Measurements from ENCODE around the gene KCNMB4. TPM values are rescaled to one million over a fixed set of nuclear protein-coding genes. Genes with fewer than 3 reads are reported as not detected.

The KCNMB4 gene, protein sequence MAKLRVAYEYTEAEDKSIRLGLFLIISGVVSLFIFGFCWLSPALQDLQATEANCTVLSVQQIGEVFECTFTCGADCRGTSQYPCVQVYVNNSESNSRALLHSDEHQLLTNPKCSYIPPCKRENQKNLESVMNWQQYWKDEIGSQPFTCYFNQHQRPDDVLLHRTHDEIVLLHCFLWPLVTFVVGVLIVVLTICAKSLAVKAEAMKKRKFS
- not detected for polyA plus RNA-seq (2012; ENCODE audit: insufficient read depth, insufficient read length, low read depth)

GRCh38 chr12:70365648-70366518 is at the start of gene KCNMB4:
KCNMB4 (plus strand) TSS chr12:70366290; CDS start chr12:70366735, 445 bp downstream.
- TF ChIP-seq CTCF (IDR thresholded peaks at IDR 0.05; ENCODE audit: low read depth, low read length): no peak
- Histone ChIP-seq H3K4me1 (no peaks in the 10 kb centered on the region), H3K27me3 (peaks cover 51% of the 10 kb centered on the region), H3K4me3 (ENCODE audit: low read depth, low read length) (peak within 1 kb of the TSS; percentile 71), H3K36me3 (no peaks in the 10 kb centered on the region), H3K9me3 (no peaks in the 10 kb centered on the region)
- DNase-seq: peak; percentile 79

DNA sequence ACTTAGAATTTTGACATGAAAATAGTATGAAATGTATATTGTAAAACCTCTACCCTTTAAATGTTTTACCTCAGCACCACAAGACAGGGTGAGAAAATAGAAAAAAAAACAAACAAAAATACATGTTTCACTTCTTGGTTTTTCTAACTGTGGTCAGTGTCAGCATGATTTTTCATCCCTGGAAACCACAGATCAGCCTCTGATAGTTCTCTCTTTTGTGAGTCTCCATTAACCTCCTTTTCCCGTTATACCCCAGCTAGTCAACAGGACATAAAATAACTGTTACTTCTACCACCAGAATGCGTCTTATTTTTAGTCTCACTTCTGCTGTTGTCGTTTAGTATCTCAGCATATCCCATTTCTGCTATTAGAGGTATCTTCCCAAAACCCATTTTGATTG is 48.3 kb upstream of the KCNMB4 start:
- no peak overlapping the region for H3K4me3 ChIP-seq (ENCODE audit: low read depth, low read length)
- TF ChIP-seq CTCF (IDR thresholded peaks at IDR 0.05; ENCODE audit: low read depth, low read length): no peak
- no peaks in the 10 kb centered on the region for H3K9me3 ChIP-seq
- no peaks in the 10 kb centered on the region for H3K4me1 ChIP-seq
- no peaks in the 10 kb centered on the region for H3K36me3 ChIP-seq
- DNase-seq: no peak
- no peaks in the 10 kb centered on the region for H3K27me3 ChIP-seq

DNA sequence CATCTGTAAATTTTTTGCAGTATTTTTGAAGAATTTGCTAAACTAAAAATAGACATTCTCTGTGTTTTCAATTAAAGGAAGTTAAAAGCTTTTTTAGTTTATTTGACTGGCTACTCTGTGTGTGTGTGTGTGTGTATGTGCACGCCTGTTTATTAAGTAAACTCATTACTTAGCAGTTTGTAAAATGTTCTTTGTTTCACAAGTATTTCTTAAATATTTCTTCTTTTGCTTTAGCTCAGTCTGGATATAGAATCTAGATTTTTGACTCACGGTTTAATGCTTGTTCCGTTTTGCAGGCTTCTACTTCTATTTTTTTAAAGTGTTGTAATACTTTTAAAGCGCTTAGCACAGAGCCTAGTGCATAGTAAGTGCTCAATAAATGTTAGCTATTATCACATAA is 46.5 kb upstream of the KCNMB4 start:
- Histone ChIP-seq H3K27me3 (no peaks in the 10 kb centered on the region), H3K9me3 (no peaks in the 10 kb centered on the region), H3K4me1 (no peaks in the 10 kb centered on the region), H3K4me3 (ENCODE audit: low read depth, low read length) (no peak overlapping the region), H3K36me3 (no peaks in the 10 kb centered on the region)
- no peak for TF ChIP-seq CTCF (IDR thresholded peaks at IDR 0.05; ENCODE audit: low read depth, low read length)
- DNase-seq: no peak

- DNase-seq: no peak
- H3K27me3 ChIP-seq: no peaks in the 10 kb centered on the region
- no peak for TF ChIP-seq CTCF (IDR thresholded peaks at IDR 0.05; ENCODE audit: low read depth, low read length)
- no peaks in the 10 kb centered on the region for H3K4me1 ChIP-seq
- no peak overlapping the region for H3K4me3 ChIP-seq (ENCODE audit: low read depth, low read length)
- no peaks in the 10 kb centered on the region for H3K36me3 ChIP-seq
- no peaks in the 10 kb centered on the region for H3K9me3 ChIP-seq
Observed at GRCh38 chr12:70321191-70321590, 44.9 kb upstream of the KCNMB4 start.

DNA sequence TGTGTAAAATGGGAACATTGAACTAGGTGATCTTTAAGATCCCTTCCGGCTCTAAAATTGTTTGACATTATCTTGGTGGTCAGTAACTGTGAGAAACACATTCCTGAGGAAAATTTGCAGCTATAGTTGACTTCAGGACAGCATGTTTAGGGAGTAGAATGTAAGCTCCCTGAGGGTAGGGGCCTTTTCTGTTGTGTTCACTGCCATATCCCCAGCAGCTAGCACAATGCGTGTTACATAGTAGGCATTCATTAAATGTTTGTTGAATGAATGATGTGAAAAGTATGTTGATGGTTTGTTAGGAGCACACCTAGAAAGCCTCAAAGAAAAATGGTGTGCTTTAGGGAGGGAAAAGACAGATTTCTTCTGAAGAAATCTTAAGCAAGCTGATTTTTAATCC is 38.5 kb upstream of the KCNMB4 start:
- Histone ChIP-seq H3K9me3 (no peaks in the 10 kb centered on the region), H3K4me1 (peaks cover 4% of the 10 kb centered on the region; the same call in 1 of the 2 replicates), H3K36me3 (no peaks in the 10 kb centered on the region; the same call in 1 of the 2 replicates), H3K4me3 (ENCODE audit: low read depth, low read length) (no peak overlapping the region), H3K27me3 (no peaks in the 10 kb centered on the region)
- no peak for TF ChIP-seq CTCF (IDR thresholded peaks at IDR 0.05; ENCODE audit: low read depth, low read length)
- DNase-seq: no peak

DNA sequence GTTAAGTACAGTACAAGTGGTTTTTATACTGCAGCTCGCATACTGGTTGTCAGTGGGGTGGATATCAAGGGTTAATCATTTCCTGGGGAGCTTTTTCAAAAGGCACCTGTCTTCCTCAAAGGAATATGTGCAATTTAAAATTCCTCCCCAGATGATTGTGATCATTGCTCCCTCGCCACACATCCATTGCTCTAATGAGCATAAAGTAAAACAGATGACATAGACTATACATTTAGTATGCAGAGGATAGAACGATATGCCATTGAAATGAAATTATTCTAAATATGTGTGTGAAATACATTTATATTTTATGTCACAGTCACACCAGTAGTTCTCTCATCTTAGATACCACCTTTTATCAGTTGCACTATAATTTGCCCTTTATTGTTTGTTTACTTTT is 36.4 kb upstream of the KCNMB4 start:
- no peaks in the 10 kb centered on the region for H3K27me3 ChIP-seq
- H3K9me3 ChIP-seq: no peaks in the 10 kb centered on the region
- no peak overlapping the region for H3K4me3 ChIP-seq (ENCODE audit: low read depth, low read length)
- no peaks in the 10 kb centered on the region; the same call in 1 of the 2 replicates for H3K36me3 ChIP-seq
- TF ChIP-seq CTCF (IDR thresholded peaks at IDR 0.05; ENCODE audit: low read depth, low read length): no peak
- peaks cover 4% of the 10 kb centered on the region; the same call in 1 of the 2 replicates for H3K4me1 ChIP-seq
- no peak for DNase-seq

Measured in BE2C (cell line).